Measurements from ENCODE around the gene AGPAT1. TPM values are rescaled to one million over a fixed set of nuclear protein-coding genes. Genes with fewer than 3 reads are reported as not detected.

AGPAT1 gene
- polyA plus RNA-seq, 1 donor (not counting 4 experiments of a cell fraction or from before 2014, with no cell fraction given) = 46.4 TPM

- Histone ChIP-seq H3K4me1 (ENCODE audit: control insufficient read depth, extremely low read depth, insufficient read depth, low read length) (no peaks in the 10 kb centered on the region), H3K79me2 (ENCODE audit: control insufficient read depth, insufficient read depth, low read length) (no peaks in the 10 kb centered on the region), H3K9me3 (ENCODE audit: control insufficient read depth, low read depth, low read length) (no peaks in the 10 kb centered on the region), H3K27me3 (ENCODE audit: control insufficient read depth, extremely low read depth, insufficient read depth, low read length) (peaks cover 16% of the 10 kb centered on the region), H3K4me3 (ENCODE audit: control insufficient read depth in 2 of 3, extremely low read depth in 1 of 3, insufficient read depth in 2 of 3, low read depth in 1 of 3, low read length in 3 of 3) (no peak overlapping the region), H3K27ac (ENCODE audit: control insufficient read depth, insufficient read depth, low read length) (no peak overlapping the region), H3K9me1 (ENCODE audit: control insufficient read depth, extremely low read depth, insufficient read depth, low read length) (no peaks in the 10 kb centered on the region), H3K9ac (ENCODE audit: control insufficient read depth, extremely low read depth, insufficient read depth, low read length) (no peak overlapping the region), H2AFZ (ENCODE audit: control insufficient read depth, low read length) (no peak overlapping the region), H4K20me1 (ENCODE audit: control insufficient read depth, extremely low read depth, insufficient read depth, low read length) (no peaks in the 10 kb centered on the region), H3K4me2 (ENCODE audit: control insufficient read depth, extremely low read depth, insufficient read depth, low read depth, low read length) (no peak overlapping the region), H3K36me3 (ENCODE audit: control insufficient read depth in 2 of 2, extremely low read depth in 1 of 2, insufficient read depth in 2 of 2, low read length in 2 of 2) (no peaks in the 10 kb centered on the region)
- DNase-seq (ENCODE audit: low read depth, low spot score) (no peak), FAIRE-seq (no peak)
- TF ChIP-seq EZH2 (IDR thresholded peaks at IDR 0.05; ENCODE audit: low read length) (no peak), CTCF (optimal IDR thresholded peaks at IDR 0.05 in 1 of 3, IDR thresholded peaks at IDR 0.05 in 1 of 3, conservative IDR thresholded peaks at IDR 0.05 in 1 of 3; ENCODE audit: extremely low read depth in 1 of 3, insufficient read depth in 2 of 3, low read length in 3 of 3) (no peak)
- dilution Hi-C loops (cut with MboI; ENCODE audit: extremely low pct_ligation_motif_present, low sequenced_read_pairs) = no loop called here
Measured at GRCh38 chr6:32216998-32217397, 41.1 kb upstream of the AGPAT1 start.

GRCh38 chr6:32216285-32216684 lies 40.4 kb upstream of the AGPAT1 start:
- Histone ChIP-seq H3K79me2 (ENCODE audit: control insufficient read depth, insufficient read depth, low read length) (no peaks in the 10 kb centered on the region), H3K9me3 (ENCODE audit: control insufficient read depth, low read depth, low read length) (no peaks in the 10 kb centered on the region), H2AFZ (ENCODE audit: control insufficient read depth, low read length) (no peak overlapping the region), H3K4me1 (ENCODE audit: control insufficient read depth, extremely low read depth, insufficient read depth, low read length) (no peaks in the 10 kb centered on the region), H3K36me3 (ENCODE audit: control insufficient read depth in 2 of 2, extremely low read depth in 1 of 2, insufficient read depth in 2 of 2, low read length in 2 of 2) (no peaks in the 10 kb centered on the region), H3K9ac (ENCODE audit: control insufficient read depth, extremely low read depth, insufficient read depth, low read length) (no peak overlapping the region), H4K20me1 (ENCODE audit: control insufficient read depth, extremely low read depth, insufficient read depth, low read length) (no peaks in the 10 kb centered on the region), H3K27ac (ENCODE audit: control insufficient read depth, insufficient read depth, low read length) (no peak overlapping the region), H3K4me3 (ENCODE audit: control insufficient read depth in 2 of 3, extremely low read depth in 1 of 3, insufficient read depth in 2 of 3, low read depth in 1 of 3, low read length in 3 of 3) (no peak overlapping the region), H3K27me3 (ENCODE audit: control insufficient read depth, extremely low read depth, insufficient read depth, low read length) (peaks cover 13% of the 10 kb centered on the region), H3K9me1 (ENCODE audit: control insufficient read depth, extremely low read depth, insufficient read depth, low read length) (no peaks in the 10 kb centered on the region), H3K4me2 (ENCODE audit: control insufficient read depth, extremely low read depth, insufficient read depth, low read depth, low read length) (no peak overlapping the region)
- no peak for FAIRE-seq
- DNase-seq (ENCODE audit: low read depth, low spot score) = no peak
- TF ChIP-seq CTCF (optimal IDR thresholded peaks at IDR 0.05 in 1 of 3, IDR thresholded peaks at IDR 0.05 in 1 of 3, conservative IDR thresholded peaks at IDR 0.05 in 1 of 3; ENCODE audit: extremely low read depth in 1 of 3, insufficient read depth in 2 of 3, low read length in 3 of 3) (no peak), EZH2 (IDR thresholded peaks at IDR 0.05; ENCODE audit: low read length) (no peak)
- dilution Hi-C loops (cut with MboI; ENCODE audit: extremely low pct_ligation_motif_present, low sequenced_read_pairs) = no loop called here

Measured in keratinocyte (primary cell).